H1 (cell line): ENCODE measurements around the gene PFKFB1. TPM values are rescaled to one million over a fixed set of nuclear protein-coding genes. Genes with fewer than 3 reads are reported as not detected.

Experiments used
- CTCF ChIA-PET: fragments of 300-600 bp; sonication (Branson Sonifier 250); formaldehyde crosslinking; loops from one replicate; lab custom pipeline; 2021; ENCODE audit not compliant: partially characterized antibody; lab: Charles Lee
- POLR2A ChIA-PET: fragments of 300-600 bp; sonication (Branson Sonifier 250); formaldehyde crosslinking; loops from one replicate; lab custom pipeline; 2021; ENCODE audit warnings: inconsistent platforms; ENCODE audit not compliant: partially characterized antibody; lab: Charles Lee
- DNase-seq, 2 experiments: peaks; one replicate each; pipeline versions ENCODE4 v3.0.0 to v3.0.0-alpha.2; 2010 to 2022; ENCODE audit warnings: low spot score in 2 of 2, low read depth in 1 of 2, mixed read lengths in 1 of 2
- FAIRE-seq: peaks from 2 replicates; lab custom pipeline; 2011; peaks lifted over from hg19 to GRCh38; lab: Jason Lieb, UNC
- H2AFZ ChIP-seq: 2 replicates; pipeline ENCODE4 v1.8.1; 2012; ENCODE audit warnings: low read length, inconsistent platforms
- H2AK5ac ChIP-seq: 2 replicates; pipeline ENCODE4 v1.6.1; 2013; ENCODE audit warnings: low read depth, low read length
- H2BK120ac ChIP-seq: replicated peaks from 2 replicates; pipeline ENCODE3; 2013; ENCODE audit warnings: low read depth, low read length, inconsistent platforms
- H2BK12ac ChIP-seq: 2 replicates; pipeline ENCODE4 v1.6.1; 2013; ENCODE audit warnings: low read depth, low read length
- H2BK15ac ChIP-seq: 2 replicates; pipeline ENCODE4 v1.6.1; 2013; ENCODE audit warnings: low read length
- H2BK20ac ChIP-seq: 2 replicates; pipeline ENCODE4 v1.6.1; 2013; ENCODE audit warnings: low read length
- H2BK5ac ChIP-seq: 2 replicates; pipeline ENCODE4 v1.6.1; 2013; ENCODE audit warnings: low read depth, low read length
- H3K14ac ChIP-seq: 2 replicates; pipeline ENCODE4 v1.6.1; 2013; ENCODE audit warnings: inconsistent platforms; ENCODE audit not compliant: insufficient read length
- H3K18ac ChIP-seq: 2 replicates; pipeline ENCODE4 v1.6.1; 2013; ENCODE audit warnings: low read length; ENCODE audit errors: extremely low read depth
- H3K23ac ChIP-seq: 2 replicates; pipeline ENCODE4 v1.6.1; 2013; ENCODE audit warnings: inconsistent platforms; ENCODE audit not compliant: insufficient read length
- H3K23me2 ChIP-seq: 2 replicates; pipeline ENCODE4 v1.6.1; 2013; ENCODE audit warnings: low read depth, low read length
- H3K27ac ChIP-seq: 2 replicates; pipeline ENCODE4 v1.6.1; 2011; ENCODE audit warnings: low read depth, low read length, inconsistent platforms
- H3K27me3 ChIP-seq, 4 experiments: replicated peaks in 1 of 4; 1 replicate in 1 of 4; 2 replicates in 3 of 4; pipeline versions ENCODE4 v1.6.1 to v1.8.1; 2011 to 2013; ENCODE audit warnings: low read length in 3 of 4, mild to moderate bottlenecking in 3 of 4, inconsistent platforms in 2 of 4, mixed read lengths in 2 of 4, moderate library complexity in 1 of 4; ENCODE audit not compliant: control insufficient read depth in 3 of 4, insufficient read depth in 3 of 4; ENCODE audit errors: extremely low read depth in 1 of 4
- H3K36me3 ChIP-seq, 4 experiments: 2 replicates each; pipeline versions ENCODE4 v1.6.1 to v1.8.1; 2011 to 2013; ENCODE audit warnings: mild to moderate bottlenecking in 4 of 4, low read length in 3 of 4, moderate library complexity in 2 of 4, control low read depth in 1 of 4, inconsistent platforms in 1 of 4; ENCODE audit not compliant: insufficient read depth in 4 of 4, control insufficient read depth in 2 of 4
- H3K4ac ChIP-seq: replicated peaks from 2 replicates; pipeline ENCODE3; 2013; ENCODE audit warnings: low read length, low read depth, mixed read lengths, inconsistent platforms; ENCODE audit not compliant: insufficient read length
- H3K4me1 ChIP-seq, 4 experiments: replicated peaks in 1 of 4; 1 replicate in 1 of 4; 2 replicates in 3 of 4; pipeline versions ENCODE4 v1.6.1 to v1.8.1; 2011 to 2013; ENCODE audit warnings: low read length in 3 of 4, inconsistent platforms in 2 of 4, mixed read lengths in 1 of 4; ENCODE audit not compliant: insufficient read depth in 4 of 4, control insufficient read depth in 3 of 4
- H3K4me2 ChIP-seq, 2 experiments: 2 replicates each; pipeline versions ENCODE4 v1.6.1 to v1.8.1; 2011 to 2013; ENCODE audit warnings: low read depth in 2 of 2, low read length in 2 of 2, control low read depth in 1 of 2, inconsistent platforms in 1 of 2, mild to moderate bottlenecking in 1 of 2; ENCODE audit not compliant: insufficient read depth in 1 of 2
- H3K4me3 ChIP-seq, 4 experiments: fragments of 200-600, 300-600 bp in 1 of 4; sonication (generic), shearing (Covaris generic), sonication (Bioruptor Twin) in 1 of 4; 2 replicates each; pipeline versions ENCODE4 v1.5.1 to v1.8.1; 2011 to 2016; ENCODE audit warnings: low read length in 4 of 4, low read depth in 3 of 4, control low read depth in 2 of 4, inconsistent platforms in 2 of 4, mild to moderate bottlenecking in 2 of 4, mixed read lengths in 1 of 4, moderate library complexity in 1 of 4; ENCODE audit not compliant: insufficient read depth in 2 of 4; ENCODE audit errors: extremely low read depth in 1 of 4
- H3K56ac ChIP-seq: replicated peaks from 2 replicates; pipeline ENCODE3; 2013; ENCODE audit warnings: low read depth, mild to moderate bottlenecking, mixed read lengths, low read length, inconsistent platforms; ENCODE audit not compliant: insufficient read length
- H3K79me1 ChIP-seq: 2 replicates; pipeline ENCODE4 v1.6.1; 2013; ENCODE audit warnings: low read depth, low read length, control low read depth
- H3K79me2 ChIP-seq, 2 experiments: 2 replicates each; pipeline versions ENCODE4 v1.6.1 to v1.8.1; 2012 to 2013; ENCODE audit warnings: low read length in 2 of 2, mild to moderate bottlenecking in 2 of 2, inconsistent platforms in 1 of 2; ENCODE audit not compliant: insufficient read depth in 2 of 2, control insufficient read depth in 1 of 2
- H3K9ac ChIP-seq, 4 experiments: replicated peaks in 1 of 4; 1 replicate in 1 of 4; 2 replicates in 3 of 4; pipeline versions ENCODE4 v1.6.1 to v1.8.1; 2011 to 2013; ENCODE audit warnings: low read depth in 3 of 4, low read length in 3 of 4, control low read depth in 2 of 4, mild to moderate bottlenecking in 2 of 4, moderate library complexity in 2 of 4, inconsistent platforms in 1 of 4; ENCODE audit errors: extremely low read depth in 1 of 4
- H3K9me3 ChIP-seq, 2 experiments: 2 replicates each; pipeline versions ENCODE4 v1.6.1 to v1.8.1; 2012 to 2013; ENCODE audit warnings: mild to moderate bottlenecking in 2 of 2, moderate library complexity in 2 of 2, control low read depth in 1 of 2, inconsistent platforms in 1 of 2, low read depth in 1 of 2, low read length in 1 of 2, mixed read lengths in 1 of 2; ENCODE audit not compliant: insufficient read depth in 2 of 2
- H4K20me1 ChIP-seq, 2 experiments: replicated peaks in 1 of 2; 2 replicates each; pipeline versions ENCODE3 to v1.8.1; 2011 to 2013; ENCODE audit warnings: inconsistent platforms in 2 of 2, low read length in 2 of 2, mild to moderate bottlenecking in 1 of 2; ENCODE audit not compliant: insufficient read depth in 2 of 2, control insufficient read depth in 1 of 2
- H4K5ac ChIP-seq: 2 replicates; pipeline ENCODE4 v1.6.1; 2013; ENCODE audit warnings: low read length, low read depth, mixed read lengths, inconsistent platforms; ENCODE audit not compliant: insufficient read length
- H4K8ac ChIP-seq: 2 replicates; pipeline ENCODE4 v1.8.0; 2013; ENCODE audit warnings: mild to moderate bottlenecking, moderate library complexity, low read length, inconsistent platforms; ENCODE audit not compliant: insufficient read depth; ENCODE audit errors: extremely low read depth
- H4K91ac ChIP-seq: replicated peaks from 2 replicates; pipeline ENCODE3; 2013; ENCODE audit warnings: low read length, mixed read lengths, inconsistent platforms; ENCODE audit not compliant: insufficient read length
- BCL11A ChIP-seq, 2 experiments: IDR thresholded peaks; one replicate each; pipeline ENCODE4 v1.6.1; 2011; ENCODE audit warnings: low read depth in 2 of 2, low read length in 2 of 2, mild to moderate bottlenecking in 2 of 2
- CBX5 ChIP-seq: fragments of 300-800, 300-1000 bp; sonication (generic); IDR thresholded peaks from 2 replicates; pipeline ENCODE4 v1.7.1; 2016; ENCODE audit warnings: antibody characterized with exemption, low read length, low read depth
- CBX8 ChIP-seq: fragments of 300-800, 300-1000 bp; sonication (generic); IDR thresholded peaks from 2 replicates; pipeline ENCODE4 v1.7.1; 2016; ENCODE audit warnings: low read depth, low read length, borderline replicate concordance
- CHD2 ChIP-seq: IDR thresholded peaks from 2 replicates; pipeline ENCODE4 v1.6.1; 2012; ENCODE audit warnings: low read length, improper control_type of control experiment
- KDM4A ChIP-seq: IDR thresholded peaks from one replicate; pipeline ENCODE4 v1.7.1; 2012; ENCODE audit warnings: low read depth, mild to moderate bottlenecking, moderate library complexity, low read length, inconsistent platforms; ENCODE audit not compliant: severe bottlenecking
- POLR2AphosphoS5 ChIP-seq: IDR thresholded peaks from 2 replicates; pipeline ENCODE4 v1.6.1; 2011; ENCODE audit warnings: low read depth, low read length
- POU5F1 ChIP-seq: IDR thresholded peaks from 2 replicates; pipeline ENCODE4 v1.6.1; 2011; ENCODE audit warnings: low read depth, mild to moderate bottlenecking, low read length, moderate library complexity
- RAD21 ChIP-seq, 2 experiments: IDR thresholded peaks in 1 of 2; conservative IDR thresholded peaks in 1 of 2; 2 replicates each; pipeline ENCODE4 v1.6.1; 2011; ENCODE audit warnings: low read depth in 2 of 2, low read length in 2 of 2, improper control_type of control experiment in 1 of 2, inconsistent platforms in 1 of 2, mild to moderate bottlenecking in 1 of 2, moderate library complexity in 1 of 2
- polyA plus RNA-seq, 7 experiments: library from polyadenylated mRNA; depleted of rRNA in 3 of 7; stranded (reverse) in 5 of 7; unstranded in 2 of 7; fragments of >200 nt in 5 of 7; fragments of 200-250 nt in 2 of 7; gene quantifications; 1 replicate in 5 of 7; 2 replicates in 1 of 7; 4 replicates in 1 of 7; pipeline versions ENCODE4 v1.2.1 to v1.2.3, GENCODE V29; 2011 to 2013; ENCODE audit warnings: missing spikeins in 2 of 7, mixed read lengths in 2 of 7
- total RNA-seq: library from RNA; stranded (reverse); fragmentation: NEBNext Ultra II Directional; extraction: Animal tissue kit (Norgen Biotek cat#: 25700); gene quantifications from 2 replicates; pipeline ENCODE4 v1.2.1, GENCODE V29; 2021
- TF ChIP-seq, protein P1 (sequence below): IDR thresholded peaks from 2 replicates; pipeline ENCODE4 v1.6.1; 2012; ENCODE audit warnings: low read length, inconsistent platforms
- TF ChIP-seq, protein P2 (sequence below): IDR thresholded peaks from 2 replicates; pipeline ENCODE4 v1.6.1; 2011; ENCODE audit warnings: low read depth, mild to moderate bottlenecking, low read length; ENCODE audit not compliant: insufficient read depth

The PFKFB1 gene
- total and polyA plus RNA-seq, 2 of the 8 experiments (the other 6 are each of a cell fraction or from before 2014, with no cell fraction given): 0.26 to 0.30 TPM

DNA sequence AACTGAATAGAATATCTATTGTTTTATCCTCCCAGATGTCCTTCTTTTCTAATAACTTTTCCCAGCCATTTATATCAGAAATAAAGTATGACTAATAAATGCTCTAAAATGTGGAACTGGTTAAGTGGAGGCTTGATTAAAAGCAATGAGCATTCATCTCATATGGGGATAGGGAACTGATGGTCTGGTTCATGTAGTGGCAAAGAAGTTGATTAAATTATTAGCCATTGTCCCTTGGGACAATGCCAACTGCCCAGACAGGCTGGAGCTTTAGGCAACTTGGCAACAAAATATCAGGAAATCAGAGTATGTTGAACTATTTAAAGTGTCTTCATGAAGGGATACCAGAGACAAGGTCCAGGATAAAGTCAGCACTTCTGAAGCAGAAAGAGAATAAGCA is 49.2 kb downstream of the PFKFB1 start:
- H3K14ac ChIP-seq: no peak overlapping the region
- no peak overlapping the region for H3K4me3 ChIP-seq
- no peak overlapping the region for H3K23ac ChIP-seq
- H2BK20ac ChIP-seq: no peak overlapping the region
- no peak overlapping the region for H2AFZ ChIP-seq
- no peak overlapping the region for H3K4ac ChIP-seq
- H3K23me2 ChIP-seq: no peaks in the 10 kb centered on the region; the same call in 1 of the 2 replicates
- no peak overlapping the region for H4K91ac ChIP-seq
- no peak overlapping the region for H4K5ac ChIP-seq
- ChIA-PET POLR2A (no interaction called here), CTCF (no interaction called here)
- H2BK12ac ChIP-seq: no peak overlapping the region
- H3K4me1 ChIP-seq: no peaks in the 10 kb centered on the region
- H2AK5ac ChIP-seq: no peak overlapping the region
- TF ChIP-seq CBX8: no peak
- TF ChIP-seq, protein P1, sequence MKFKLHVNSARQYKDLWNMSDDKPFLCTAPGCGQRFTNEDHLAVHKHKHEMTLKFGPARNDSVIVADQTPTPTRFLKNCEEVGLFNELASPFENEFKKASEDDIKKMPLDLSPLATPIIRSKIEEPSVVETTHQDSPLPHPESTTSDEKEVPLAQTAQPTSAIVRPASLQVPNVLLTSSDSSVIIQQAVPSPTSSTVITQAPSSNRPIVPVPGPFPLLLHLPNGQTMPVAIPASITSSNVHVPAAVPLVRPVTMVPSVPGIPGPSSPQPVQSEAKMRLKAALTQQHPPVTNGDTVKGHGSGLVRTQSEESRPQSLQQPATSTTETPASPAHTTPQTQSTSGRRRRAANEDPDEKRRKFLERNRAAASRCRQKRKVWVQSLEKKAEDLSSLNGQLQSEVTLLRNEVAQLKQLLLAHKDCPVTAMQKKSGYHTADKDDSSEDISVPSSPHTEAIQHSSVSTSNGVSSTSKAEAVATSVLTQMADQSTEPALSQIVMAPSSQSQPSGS: no peak
- no peak for TF ChIP-seq CHD2
- TF ChIP-seq BCL11A (IDR thresholded peaks at IDR 0.05; ENCODE audit: low read depth in 2 of 2, low read length in 2 of 2): no peak
- TF ChIP-seq CBX5: no peak
- TF ChIP-seq POLR2AphosphoS5: no peak
- TF ChIP-seq POU5F1: no peak
- TF ChIP-seq RAD21 (IDR thresholded peaks at IDR 0.05 in 1 of 2, conservative IDR thresholded peaks at IDR 0.05 in 1 of 2; ENCODE audit: low read depth in 2 of 2, low read length in 2 of 2): no peak
- TF ChIP-seq, protein P2, sequence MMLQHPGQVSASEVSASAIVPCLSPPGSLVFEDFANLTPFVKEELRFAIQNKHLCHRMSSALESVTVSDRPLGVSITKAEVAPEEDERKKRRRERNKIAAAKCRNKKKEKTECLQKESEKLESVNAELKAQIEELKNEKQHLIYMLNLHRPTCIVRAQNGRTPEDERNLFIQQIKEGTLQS: no peak
- no peak for TF ChIP-seq KDM4A
- no peak overlapping the region for H2BK5ac ChIP-seq
- no peak overlapping the region for H3K27ac ChIP-seq
- no peak overlapping the region for H2BK120ac ChIP-seq
- no peaks in the 10 kb centered on the region for H3K9me3 ChIP-seq
- H3K36me3 ChIP-seq: no peaks in the 10 kb centered on the region
- no peak overlapping the region for H3K4me2 ChIP-seq
- no peaks in the 10 kb centered on the region for H3K27me3 ChIP-seq
- no peak overlapping the region for H2BK15ac ChIP-seq
- no peak overlapping the region for H3K18ac ChIP-seq
- no peak overlapping the region for H3K56ac ChIP-seq
- DNase-seq (no peak), FAIRE-seq (no peak)
- no peaks in the 10 kb centered on the region for H3K79me1 ChIP-seq
- no peak overlapping the region for H3K9ac ChIP-seq
- H3K79me2 ChIP-seq: no peaks in the 10 kb centered on the region
- H4K8ac ChIP-seq: no peak overlapping the region
- no peaks in the 10 kb centered on the region for H4K20me1 ChIP-seq
